MM.1S (cell line): ENCODE measurements around the gene ATF5.

Experiments used
- CTCF ChIP-seq: fragments of 300-600 bp; sonication (generic); IDR thresholded peaks from 2 replicates; pipeline ENCODE4 v1.5.1; 2016; ENCODE audit warnings: antibody characterized with exemption, low read length, mixed read lengths
- EZH2 ChIP-seq: fragments of 300-600 bp; sonication (generic); optimal IDR thresholded peaks from 2 replicates; pipeline ENCODE3; 2017; ENCODE audit warnings: low read depth, mild to moderate bottlenecking, antibody characterized with exemption, low read length, mixed read lengths
- EZH2phosphoT487 ChIP-seq: fragments of 300-600 bp; sonication (generic); IDR thresholded peaks from 2 replicates; pipeline ENCODE4 v1.6.1; 2018; ENCODE audit warnings: antibody characterized with exemption, low read length

- no peak for TF ChIP-seq CTCF
- no peak for TF ChIP-seq EZH2
- no peak for TF ChIP-seq EZH2phosphoT487
Measured at GRCh38 chr19:49895566-49896297, 33.3 kb upstream of the ATF5 start.
